IMR-90 (cell line): ENCODE results near the gene SMARCD2. TPM values are rescaled to one million over a fixed set of nuclear protein-coding genes. Genes with fewer than 3 reads are reported as not detected.

Source experiments
- ATAC-seq: fragments of 200-7000 bp; cut with Tn5 transposase; 2 replicates; pipeline ENCODE4 v1.9.1; 2020; ENCODE audit warnings: low read depth, mild to moderate bottlenecking, moderate library complexity
- BruUV-seq: library from RNA; stranded (reverse); fragments of 400-500 nt; replicated peaks from 2 replicates; lab custom pipeline; 2021; lab: Mats Ljungman, UMichigan
- CTCF ChIA-PET: fragments of 300-600 bp; formaldehyde crosslinking; extraction: SDS; loops from one replicate; lab custom pipeline; 2021; ENCODE audit warnings: antibody characterized with exemption; lab: Yijun Ruan, JAX
- POLR2A ChIA-PET: fragments of 300-600 bp; sonication (Branson Sonifier 250); formaldehyde crosslinking; loops from one replicate; lab custom pipeline; 2022; ENCODE audit warnings: antibody characterized with exemption; ENCODE audit not compliant: unreplicated experiment; lab: Charles Lee
- DNase-seq: peaks from one replicate; pipeline ENCODE4 v3.0.0; 2013
- H2AFZ ChIP-seq: replicated peaks from 2 replicates; pipeline ENCODE3; 2013; ENCODE audit warnings: low read length, mild to moderate bottlenecking; ENCODE audit not compliant: poor library complexity
- H2AK5ac ChIP-seq: 2 replicates; pipeline ENCODE4 v1.6.1; 2013; ENCODE audit warnings: low read depth, low read length, inconsistent platforms
- H2AK9ac ChIP-seq: replicated peaks from 2 replicates; pipeline ENCODE3; 2013; ENCODE audit warnings: mild to moderate bottlenecking, low read depth, low read length, moderate library complexity; ENCODE audit not compliant: poor library complexity
- H2BK120ac ChIP-seq: 2 replicates; pipeline ENCODE4 v1.6.1; 2013; ENCODE audit warnings: low read depth, low read length, inconsistent platforms
- H2BK15ac ChIP-seq: 3 replicates; pipeline ENCODE4 v1.6.1; 2013; ENCODE audit warnings: low read depth, low read length, inconsistent platforms
- H2BK20ac ChIP-seq: 2 replicates; pipeline ENCODE4 v1.6.1; 2013; ENCODE audit warnings: low read depth, mild to moderate bottlenecking, inconsistent platforms, low read length, moderate library complexity
- H2BK5ac ChIP-seq: 2 replicates; pipeline ENCODE4 v1.6.1; 2013; ENCODE audit warnings: mild to moderate bottlenecking, low read depth, low read length, inconsistent platforms; ENCODE audit not compliant: poor library complexity, severe bottlenecking
- H3K14ac ChIP-seq: replicated peaks from 2 replicates; pipeline ENCODE4 v1.6.1; 2013; ENCODE audit warnings: low read depth, low read length, inconsistent platforms
- H3K18ac ChIP-seq: 2 replicates; pipeline ENCODE4 v1.6.1; 2013; ENCODE audit warnings: low read depth, low read length, control low read depth
- H3K23ac ChIP-seq: 2 replicates; pipeline ENCODE4 v1.6.1; 2013; ENCODE audit warnings: low read depth, low read length, inconsistent platforms
- H3K27ac ChIP-seq: 2 replicates; pipeline ENCODE4 v1.5.1; 2013; ENCODE audit warnings: mild to moderate bottlenecking, control low read depth, low read length; ENCODE audit not compliant: insufficient read depth
- H3K27me3 ChIP-seq: 2 replicates; pipeline ENCODE4 v1.6.1; 2013; ENCODE audit warnings: low read length; ENCODE audit not compliant: control insufficient read depth, insufficient read depth
- H3K36me3 ChIP-seq: 2 replicates; pipeline ENCODE4 v1.6.1; 2013; ENCODE audit warnings: low read length, mixed read lengths; ENCODE audit not compliant: control insufficient read depth, insufficient read depth
- H3K4ac ChIP-seq: 2 replicates; pipeline ENCODE4 v1.6.1; 2013; ENCODE audit warnings: low read depth, low read length, inconsistent platforms
- H3K4me1 ChIP-seq: 2 replicates; pipeline ENCODE4 v1.6.1; 2013; ENCODE audit warnings: low read length, mixed read lengths; ENCODE audit not compliant: control insufficient read depth, insufficient read depth
- H3K4me2 ChIP-seq: 2 replicates; pipeline ENCODE4 v1.6.1; 2013; ENCODE audit warnings: low read depth, mild to moderate bottlenecking, control low read depth, low read length, moderate library complexity
- H3K4me3 ChIP-seq: 2 replicates; pipeline ENCODE4 v1.5.1; 2013; ENCODE audit warnings: low read depth, mild to moderate bottlenecking, control low read depth, low read length, moderate library complexity; ENCODE audit not compliant: insufficient read depth
- H3K56ac ChIP-seq: 2 replicates; pipeline ENCODE4 v1.6.1; 2013; ENCODE audit warnings: low read length, inconsistent platforms; ENCODE audit not compliant: insufficient read depth; ENCODE audit errors: extremely low read depth
- H3K79me1 ChIP-seq, 2 experiments: 2 replicates each; pipeline ENCODE4 v1.6.1; 2013; ENCODE audit warnings: low read length in 2 of 2, inconsistent platforms in 1 of 2, low read depth in 1 of 2
- H3K9ac ChIP-seq: 2 replicates; pipeline ENCODE4 v1.6.1; 2013; ENCODE audit warnings: low read depth, low read length, control low read depth
- H3K9me1 ChIP-seq: 2 replicates; pipeline ENCODE4 v1.6.1; 2013; ENCODE audit warnings: low read length, inconsistent platforms; ENCODE audit not compliant: insufficient read depth
- H3K9me3 ChIP-seq: 2 replicates; pipeline ENCODE4 v1.6.1; 2013; ENCODE audit warnings: low read length; ENCODE audit not compliant: control insufficient read depth, insufficient read depth
- H4K20me1 ChIP-seq: 2 replicates; pipeline ENCODE4 v1.6.1; 2013; ENCODE audit warnings: low read length, inconsistent platforms; ENCODE audit not compliant: insufficient read depth
- H4K5ac ChIP-seq: 2 replicates; pipeline ENCODE4 v1.6.1; 2013; ENCODE audit warnings: mild to moderate bottlenecking, low read depth, low read length, control low read depth
- H4K8ac ChIP-seq, 2 experiments: 2 replicates each; pipeline ENCODE4 v1.6.1; 2013; ENCODE audit warnings: low read depth in 2 of 2, low read length in 2 of 2, control low read depth in 1 of 2, inconsistent platforms in 1 of 2
- H4K91ac ChIP-seq: 2 replicates; pipeline ENCODE4 v1.6.1; 2013; ENCODE audit warnings: low read depth, low read length, inconsistent platforms; ENCODE audit not compliant: insufficient read depth
- BHLHE40 ChIP-seq: fragments of 150-350 bp; IDR thresholded peaks from 2 replicates; pipeline ENCODE4 v1.6.1; 2016; ENCODE audit warnings: mild to moderate bottlenecking, low read depth, low read length
- CEBPB ChIP-seq: IDR thresholded peaks from 2 replicates; pipeline ENCODE4 v1.6.1; 2012; ENCODE audit warnings: low read depth, low read length, improper control_type of control experiment
- WGBS, 2 experiments: methylation state at CpG; one replicate each; pipeline versions ENCODE4 v1.1.5 to v1.1.7; 2013; ENCODE audit warnings: missing lambda C conversion rate in 2 of 2; ENCODE audit not compliant: insufficient read length in 1 of 2; ENCODE audit errors: extremely low coverage in 2 of 2; 5-methylcytosine and 5-hydroxymethylcytosine counted together
- dilution Hi-C: fragments of 300-500 bp; cut with HindIII; formaldehyde crosslinking; loops from one replicate; pipeline ENCODE4 v1.14.3; 2018; ENCODE audit warnings: low sequenced_read_pairs; ENCODE audit not compliant: unreplicated experiment
- in situ Hi-C: fragments of 300-500 bp; cut with MboI; formaldehyde crosslinking; loops from 3 replicates; pipeline ENCODE4 v1.14.3; 2019; ENCODE audit warnings: low sequenced_read_pairs, inconsistent platforms, mixed read lengths
- intact Hi-C: fragments of 100-400 bp; cut with micrococcal nuclease; formaldehyde crosslinking; loops from 2 replicates; pipeline ENCODE4 v1.10.0; 2022
- polyA plus RNA-seq, 3 experiments: library from polyadenylated mRNA; depleted of rRNA; stranded (reverse); fragments of >200 nt; gene quantifications; 2 replicates each; pipeline ENCODE4 v1.2.3, GENCODE V29; 2012; ENCODE audit warnings: low replicate concordance in 1 of 3
- total RNA-seq: library from RNA; depleted of rRNA; stranded (reverse); fragments of >200 nt; gene quantifications from 2 replicates; pipeline ENCODE4 v1.2.3, GENCODE V29; 2012
- TF ChIP-seq, protein P1 (sequence below): fragments of 150-350 bp; IDR thresholded peaks from 2 replicates; pipeline ENCODE4 v1.6.1; 2016; ENCODE audit warnings: low read depth, mild to moderate bottlenecking, low read length, moderate library complexity, borderline replicate concordance

The SMARCD2 gene
- total and polyA plus RNA-seq, 2 of the 4 experiments (the other 2 are of a cell fraction): 56.9 to 91.2 TPM

DNA sequence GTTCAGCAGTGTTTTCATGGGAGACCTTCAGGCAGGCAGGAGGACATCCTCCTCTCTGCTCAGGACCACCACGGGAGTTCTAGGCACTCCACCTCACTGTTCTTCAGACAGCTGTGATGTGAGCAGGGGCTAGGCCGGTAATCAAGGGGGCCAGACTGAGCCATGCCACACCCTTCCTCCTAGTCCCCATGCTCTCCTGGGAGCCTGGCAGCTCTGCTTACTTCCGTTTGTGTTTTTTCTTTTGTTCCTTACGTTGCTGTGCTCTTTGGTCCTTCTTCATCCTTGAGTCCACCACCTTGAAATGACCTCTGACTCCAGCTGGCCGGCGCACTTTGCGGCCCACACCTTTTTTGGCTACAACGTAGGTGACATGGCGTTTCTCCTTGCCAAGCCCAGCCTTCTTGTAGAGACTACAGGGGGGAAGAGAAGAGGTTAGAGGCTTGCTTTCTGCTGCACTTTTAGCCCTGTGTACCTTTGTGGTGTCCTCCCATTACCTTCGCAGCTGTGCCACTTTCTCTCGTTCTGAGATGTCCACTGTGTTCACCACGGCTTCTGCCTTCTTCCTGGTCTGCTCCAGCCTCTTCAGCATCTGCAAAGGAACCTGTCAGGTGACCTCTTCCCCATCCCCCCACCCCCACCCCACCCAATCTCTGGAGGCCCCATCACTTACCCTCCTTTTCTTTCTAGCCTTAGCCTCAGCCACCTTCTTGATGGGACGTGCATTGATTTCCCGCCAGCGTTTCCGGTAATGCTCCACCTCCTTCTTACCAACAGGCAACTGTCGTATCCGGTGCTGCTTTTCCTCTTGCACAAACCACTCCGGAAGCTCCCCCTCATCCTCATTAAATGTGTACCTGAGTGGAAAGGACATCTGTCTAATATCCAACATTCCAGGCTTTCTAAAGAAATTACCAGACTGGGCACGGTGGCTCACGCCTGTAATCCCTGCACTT is 22.6 kb downstream of the SMARCD2 start:
- Histone ChIP-seq H2BK120ac (no peak overlapping the region), H3K4me2 (no peak overlapping the region), H3K9me3 (no peaks in the 10 kb centered on the region), H2AK5ac (no peak overlapping the region), H3K27me3 (no peaks in the 10 kb centered on the region), H4K8ac (no peak overlapping the region; a peak in 1 of 4 replicates), H3K18ac (no peak overlapping the region), H3K79me1 (peaks cover 37 to 81% of the 10 kb centered on the region in 2 experiments), H3K9me1 (peaks cover 19% of the 10 kb centered on the region), H4K5ac (no peak overlapping the region), H3K9ac (no peak overlapping the region), H3K4ac (no peak overlapping the region), H4K20me1 (peaks cover 26% of the 10 kb centered on the region), H2AK9ac (no peak overlapping the region), H3K4me1 (peaks cover 20% of the 10 kb centered on the region), H3K4me3 (no peak overlapping the region), H2BK20ac (no peak overlapping the region), H3K23ac (no peak overlapping the region), H4K91ac (no peak overlapping the region), H2AFZ (no peak overlapping the region), H3K36me3 (peaks cover 85% of the 10 kb centered on the region), H2BK15ac (no peak overlapping the region), H3K14ac (no peak overlapping the region), H2BK5ac (no peak overlapping the region), H3K56ac (no peak overlapping the region), H3K27ac (no peak overlapping the region)
- CTCF ChIA-PET: no interaction called here
- POLR2A ChIA-PET: interaction anchor here (0.6 kb wide), 1 partner anchor 20 kb away, joined by 4 read pairs; no protein-coding TSS in a partner anchor
- TF ChIP-seq BHLHE40: no peak
- no peak for TF ChIP-seq CEBPB
- TF ChIP-seq, protein P1, sequence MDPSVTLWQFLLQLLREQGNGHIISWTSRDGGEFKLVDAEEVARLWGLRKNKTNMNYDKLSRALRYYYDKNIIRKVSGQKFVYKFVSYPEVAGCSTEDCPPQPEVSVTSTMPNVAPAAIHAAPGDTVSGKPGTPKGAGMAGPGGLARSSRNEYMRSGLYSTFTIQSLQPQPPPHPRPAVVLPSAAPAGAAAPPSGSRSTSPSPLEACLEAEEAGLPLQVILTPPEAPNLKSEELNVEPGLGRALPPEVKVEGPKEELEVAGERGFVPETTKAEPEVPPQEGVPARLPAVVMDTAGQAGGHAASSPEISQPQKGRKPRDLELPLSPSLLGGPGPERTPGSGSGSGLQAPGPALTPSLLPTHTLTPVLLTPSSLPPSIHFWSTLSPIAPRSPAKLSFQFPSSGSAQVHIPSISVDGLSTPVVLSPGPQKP: no peak
- ATAC-seq (no peak), DNase-seq (no peak)
- in situ Hi-C loops (no loop called here), intact Hi-C loops (loop anchor here (2.0 kb wide), 1 partner anchor 15 kb away; no protein-coding TSS in a partner anchor), dilution Hi-C loops (no loop called here)
- BruUV-seq: TSS peak; percentile 84
- WGBS, 2 experiments: 95% methylated on average over 9 of the region's 21 CpGs; no CpG with 5 or more reads in 1 of the 2 experiments
